ENCODE results near the gene SFMBT1.
"Not testable (repeated sequence)": the region's sequence is repeated elsewhere in the genome, so short reads cannot be mapped to it uniquely, and the experiment has no call there.

The SFMBT1 gene

DNA sequence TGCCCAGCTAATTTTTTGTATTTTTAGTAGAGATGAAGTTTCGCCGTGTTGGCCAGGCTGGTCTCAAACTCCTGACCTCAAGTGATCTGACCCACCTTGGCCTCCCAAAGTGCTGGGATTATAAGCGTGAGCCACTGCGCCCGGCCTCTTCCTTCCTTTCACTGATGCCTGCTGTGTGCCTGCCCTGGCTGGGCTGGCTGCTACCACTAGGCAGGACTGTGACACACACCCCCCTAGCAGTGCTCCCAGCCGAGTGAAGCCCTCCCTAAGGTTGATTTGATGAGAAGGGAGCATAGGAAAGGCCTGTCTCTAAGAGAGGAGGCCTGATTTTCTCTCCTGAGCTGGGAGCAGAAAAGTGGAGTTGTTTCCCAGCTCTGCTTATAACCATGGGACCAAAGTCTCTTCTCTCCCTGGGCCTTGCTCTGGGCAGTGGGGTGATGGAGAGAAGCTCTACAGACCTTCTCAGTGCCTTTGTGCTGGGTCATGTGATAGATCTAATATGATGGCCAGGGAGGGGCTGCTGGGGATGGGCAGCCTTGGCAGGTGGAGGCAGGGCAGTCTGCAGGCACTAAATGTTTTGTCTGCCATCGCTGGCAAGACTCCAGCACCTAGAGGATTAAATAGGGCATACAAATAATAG is 20.1 kb upstream of the SFMBT1 start:
- Mint-ChIP-seq H3K4me1 (ENCODE audit: low read depth) (peaks cover 2% of the 10 kb centered on the region), H3K36me3 (ENCODE audit: low read depth) (no peaks in the 10 kb centered on the region)

DNA sequence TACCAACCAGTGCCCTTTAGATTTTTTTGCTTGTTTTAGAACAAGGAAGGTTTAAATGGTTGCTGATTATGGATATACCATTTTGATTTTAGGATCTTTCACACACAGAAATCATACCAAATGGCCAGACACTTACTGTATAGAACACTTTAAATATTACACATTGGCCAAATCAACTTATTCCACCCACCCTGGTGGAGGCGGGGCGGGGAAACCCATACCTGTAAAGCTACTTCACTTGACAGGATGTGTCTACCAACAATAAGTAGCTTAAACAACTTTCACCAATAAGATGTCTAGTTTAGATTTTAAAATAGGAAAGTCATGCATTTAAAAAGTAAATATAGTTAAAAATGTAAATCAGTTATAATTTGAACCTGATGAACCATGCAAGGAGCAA is 17.0 kb upstream of the SFMBT1 start:
- Mint-ChIP-seq H3K4me1 (ENCODE audit: low read depth) (peaks cover 2% of the 10 kb centered on the region), H3K27ac (no peak overlapping the region), H3K36me3 (ENCODE audit: low read depth) (no peaks in the 10 kb centered on the region), H3K27me3 (ENCODE audit: low read depth) (peaks cover 50% of the 10 kb centered on the region), H3K4me3 (no peak overlapping the region), H3K9me3 (no peaks in the 10 kb centered on the region)

More for the DNA sequence above, 20.1 kb upstream of the SFMBT1 start:
- Mint-ChIP-seq H3K9me3 (no peaks in the 10 kb centered on the region), H3K4me3 (no peak overlapping the region), H3K27me3 (ENCODE audit: low read depth) (peaks cover 38% of the 10 kb centered on the region), H3K27ac (no peak overlapping the region)

DNA sequence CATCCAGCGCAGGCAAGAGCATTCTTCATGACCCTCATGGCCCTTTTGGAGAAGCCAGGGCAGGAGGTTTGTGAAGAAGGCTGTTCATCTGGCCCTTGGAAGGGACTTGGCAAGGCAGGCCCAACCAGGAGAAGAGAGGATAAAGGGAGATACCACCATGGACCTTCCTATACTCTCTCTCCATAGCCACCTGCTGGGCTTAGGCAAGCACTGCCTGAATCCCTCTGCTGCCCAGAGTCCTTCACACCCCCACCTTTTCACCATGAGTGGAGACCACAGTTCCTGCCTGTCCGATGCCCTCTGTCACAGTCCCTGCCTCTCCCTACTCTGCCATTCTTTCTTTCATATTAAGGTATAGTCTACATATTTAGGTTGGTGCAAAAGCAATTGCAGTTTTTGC is 10.6 kb upstream of the SFMBT1 start:
- no peak overlapping the region for H3K4me3 Mint-ChIP-seq
- no peak overlapping the region for H3K27ac Mint-ChIP-seq
- no peaks in the 10 kb centered on the region for H3K9me3 Mint-ChIP-seq
- no peaks in the 10 kb centered on the region for H3K36me3 Mint-ChIP-seq (ENCODE audit: low read depth)
- H3K27me3 Mint-ChIP-seq (ENCODE audit: low read depth): peaks cover 17% of the 10 kb centered on the region
- H3K4me1 Mint-ChIP-seq (ENCODE audit: low read depth): no peaks in the 10 kb centered on the region

DNA sequence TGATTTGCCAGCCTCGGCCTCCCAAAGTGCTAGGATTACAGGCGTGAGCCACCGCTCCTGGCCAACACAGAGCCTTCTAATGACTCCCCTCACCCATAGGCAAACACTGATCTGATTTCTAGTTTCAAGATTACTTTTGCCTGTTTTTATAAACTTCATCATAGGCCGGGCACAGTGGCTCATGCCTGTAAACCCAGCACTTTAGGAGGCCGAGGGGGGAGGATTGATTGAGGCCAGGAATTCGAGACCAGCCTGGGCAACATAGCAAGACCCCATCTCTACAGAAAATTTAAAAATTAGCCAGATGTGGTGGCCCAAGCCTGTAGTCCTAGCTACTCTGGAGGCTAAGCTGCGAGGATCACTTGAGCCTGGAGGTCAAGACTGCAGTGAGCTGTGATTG is 8.4 kb upstream of the SFMBT1 start:
- H3K27me3 Mint-ChIP-seq (ENCODE audit: low read depth); H3K4me1 Mint-ChIP-seq (ENCODE audit: low read depth); H3K36me3 Mint-ChIP-seq (ENCODE audit: low read depth); H3K9me3 Mint-ChIP-seq; H3K27ac Mint-ChIP-seq; H3K4me3 Mint-ChIP-seq: not testable (repeated sequence)

DNA sequence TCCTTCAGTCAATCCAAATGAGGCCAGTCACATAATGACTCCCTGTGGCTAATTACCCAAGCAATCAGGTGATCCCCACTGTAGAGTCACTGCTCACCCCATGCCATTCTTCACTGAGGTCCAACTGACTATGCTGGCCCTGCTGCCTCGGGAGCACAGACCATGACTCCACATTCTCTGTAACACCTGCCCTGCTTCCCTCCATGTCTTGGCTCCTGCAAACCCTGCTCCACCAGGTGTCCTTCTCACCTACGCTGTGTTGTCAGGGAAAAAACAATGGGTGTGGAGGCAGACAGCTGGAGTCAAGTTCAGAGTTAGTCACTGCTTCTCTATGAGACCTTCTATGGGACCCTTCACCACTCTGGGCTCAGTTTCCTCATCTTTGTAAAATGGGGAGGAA is 6.1 kb upstream of the SFMBT1 start:
- H3K27ac Mint-ChIP-seq: no peak overlapping the region
- H3K27me3 Mint-ChIP-seq (ENCODE audit: low read depth): peaks cover 15% of the 10 kb centered on the region
- H3K9me3 Mint-ChIP-seq: no peaks in the 10 kb centered on the region
- peaks cover 11% of the 10 kb centered on the region for H3K4me1 Mint-ChIP-seq (ENCODE audit: low read depth)
- no peaks in the 10 kb centered on the region for H3K36me3 Mint-ChIP-seq (ENCODE audit: low read depth)
- no peak overlapping the region for H3K4me3 Mint-ChIP-seq

DNA sequence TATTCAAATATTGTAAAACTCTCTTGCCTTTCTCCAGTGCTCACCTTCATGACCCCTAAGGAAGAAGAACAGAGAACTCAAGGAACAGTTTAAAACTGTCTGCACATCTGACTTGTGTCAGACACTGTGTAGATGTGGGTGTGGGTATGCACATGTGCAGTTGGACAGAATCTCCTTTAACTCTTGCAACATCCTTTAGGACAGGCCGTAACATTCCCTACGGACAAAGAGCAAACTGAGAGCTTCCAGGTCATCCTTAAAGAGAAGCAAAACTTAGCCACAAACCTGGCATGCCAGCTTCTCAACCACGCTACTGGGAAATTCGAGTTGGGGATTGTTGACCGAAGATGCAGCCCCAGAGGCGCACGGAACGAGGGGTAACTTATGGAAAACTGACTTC is 4.1 kb upstream of the SFMBT1 start:
- H3K27ac Mint-ChIP-seq: no peak overlapping the region

DNA sequence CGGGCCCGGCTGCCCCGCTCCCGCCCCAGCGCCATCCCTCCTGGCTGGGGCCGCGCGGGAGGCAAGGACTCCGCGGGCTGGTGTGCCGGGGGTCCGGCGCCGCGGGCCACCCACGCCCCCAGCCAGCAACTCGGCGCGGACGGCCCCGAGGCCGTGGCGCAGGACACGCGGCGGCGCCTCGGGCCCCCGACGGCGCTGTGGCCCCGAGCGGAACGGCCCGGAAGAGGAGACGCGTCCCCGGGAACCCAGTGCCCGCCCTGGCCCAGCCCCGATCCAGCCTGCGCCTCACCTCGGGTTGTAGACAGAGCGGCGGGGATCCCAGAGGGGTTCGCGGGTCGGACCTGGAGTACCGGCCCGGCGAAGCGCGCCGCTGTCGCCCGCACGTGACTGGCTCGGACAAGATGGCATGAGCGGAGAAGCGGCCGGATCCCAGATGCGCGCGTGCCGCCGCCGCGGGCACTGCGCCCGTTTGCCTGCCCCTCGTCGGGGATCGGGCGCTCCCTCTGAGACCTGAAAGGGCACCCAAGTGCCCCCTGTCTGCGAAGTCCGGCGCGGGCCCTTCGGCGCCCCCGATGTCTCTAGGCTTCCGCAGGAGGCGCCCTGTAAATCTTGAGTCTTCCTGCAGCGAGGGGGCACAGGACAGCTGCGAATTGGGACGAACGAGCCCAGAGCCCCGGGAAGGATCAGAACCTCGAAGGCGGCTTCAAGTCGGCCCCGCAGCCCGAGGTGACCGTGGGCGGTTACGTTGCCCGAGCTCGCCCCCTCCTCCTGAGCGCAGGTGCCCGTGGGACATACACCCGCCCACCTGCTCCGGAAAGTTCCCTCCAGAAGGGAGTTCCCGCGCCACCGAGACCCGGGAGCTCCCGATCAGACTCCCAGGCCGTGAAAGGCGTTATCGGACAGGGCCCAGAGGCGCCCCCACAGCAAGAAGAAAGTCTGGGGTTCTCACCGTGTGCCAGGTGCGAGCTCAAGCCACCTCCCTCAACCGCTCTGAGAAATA is 598 bp upstream of the SFMBT1 start:
- Mint-ChIP-seq H3K27ac (peak overlapping the region; percentile 84), H3K36me3 (ENCODE audit: low read depth) (no peaks in the 10 kb centered on the region), H3K27me3 (ENCODE audit: low read depth) (peaks cover 18% of the 10 kb centered on the region), H3K4me1 (ENCODE audit: low read depth) (peaks cover 37% of the 10 kb centered on the region), H3K4me3 (peak overlapping the region; percentile 79), H3K9me3 (no peaks in the 10 kb centered on the region)

More for the DNA sequence above, 4.1 kb upstream of the SFMBT1 start:
- Mint-ChIP-seq H3K36me3 (ENCODE audit: low read depth) (no peaks in the 10 kb centered on the region), H3K9me3 (no peaks in the 10 kb centered on the region), H3K27me3 (ENCODE audit: low read depth) (peaks cover 18% of the 10 kb centered on the region), H3K4me3 (no peak overlapping the region), H3K4me1 (ENCODE audit: low read depth) (peaks cover 13% of the 10 kb centered on the region)

DNA sequence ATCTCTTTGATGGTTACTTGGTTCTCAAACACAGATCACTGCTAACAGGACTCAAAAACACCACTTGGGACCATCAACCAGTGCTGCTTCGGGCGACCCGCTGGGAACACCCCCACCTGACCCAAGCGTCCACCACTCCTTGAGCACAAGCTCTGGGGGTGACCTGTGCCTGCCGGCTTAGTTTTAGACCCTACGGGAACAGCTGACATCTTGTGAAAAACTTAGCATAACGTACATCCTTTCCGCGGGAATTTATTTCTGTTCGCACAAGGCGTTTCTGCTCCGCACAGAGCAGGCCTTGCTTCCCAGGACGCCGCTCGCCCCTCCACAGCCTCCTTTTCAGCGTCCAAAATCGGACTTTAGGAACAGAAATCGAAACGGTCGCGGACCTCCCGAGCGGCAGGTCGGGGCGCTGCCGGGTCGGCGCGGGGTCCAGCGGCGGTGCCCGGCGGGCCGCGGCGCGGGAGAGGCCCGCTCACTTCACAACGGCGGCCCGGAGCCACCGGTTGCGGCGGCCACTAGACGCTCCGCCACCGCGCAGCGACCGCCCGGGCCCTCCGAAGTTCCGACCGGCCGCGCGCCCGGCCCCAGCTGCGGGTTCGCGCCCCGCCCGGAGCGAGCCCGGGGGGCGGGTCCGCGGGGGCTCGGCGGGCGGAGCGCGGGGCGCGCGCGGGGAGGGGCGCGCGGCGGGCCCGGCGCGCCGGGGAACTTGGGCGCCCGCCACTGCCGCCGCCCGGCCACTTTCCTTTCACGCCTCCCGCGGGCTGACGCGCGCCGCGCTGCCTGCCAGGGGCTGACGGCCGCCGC is 959 bp downstream of the SFMBT1 start:
- no peaks in the 10 kb centered on the region for H3K9me3 Mint-ChIP-seq
- peaks cover 40% of the 10 kb centered on the region for H3K4me1 Mint-ChIP-seq (ENCODE audit: low read depth)
- peak overlapping the region; percentile 87 for H3K4me3 Mint-ChIP-seq
- no peaks in the 10 kb centered on the region for H3K36me3 Mint-ChIP-seq (ENCODE audit: low read depth)
- H3K27me3 Mint-ChIP-seq (ENCODE audit: low read depth): peaks cover 18% of the 10 kb centered on the region
- peak overlapping the region; percentile 89 for H3K27ac Mint-ChIP-seq

DNA sequence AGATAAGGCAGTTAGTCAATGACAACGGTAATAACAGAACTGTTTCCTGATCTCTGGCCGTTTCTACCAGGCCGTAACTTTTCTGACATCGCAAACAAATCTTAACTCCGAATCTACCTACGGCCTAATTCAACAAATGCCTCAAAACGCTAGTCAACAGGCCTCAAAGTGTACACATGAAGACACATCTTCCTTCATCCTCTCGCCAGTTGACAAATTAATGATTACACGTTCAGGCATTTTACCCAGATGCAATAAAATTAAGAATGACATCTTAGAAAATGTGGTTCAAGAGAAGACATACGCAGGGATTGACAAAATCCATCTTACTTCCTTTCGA is 1.5 kb downstream of the SFMBT1 start:
- no peaks in the 10 kb centered on the region for H3K9me3 Mint-ChIP-seq

DNA sequence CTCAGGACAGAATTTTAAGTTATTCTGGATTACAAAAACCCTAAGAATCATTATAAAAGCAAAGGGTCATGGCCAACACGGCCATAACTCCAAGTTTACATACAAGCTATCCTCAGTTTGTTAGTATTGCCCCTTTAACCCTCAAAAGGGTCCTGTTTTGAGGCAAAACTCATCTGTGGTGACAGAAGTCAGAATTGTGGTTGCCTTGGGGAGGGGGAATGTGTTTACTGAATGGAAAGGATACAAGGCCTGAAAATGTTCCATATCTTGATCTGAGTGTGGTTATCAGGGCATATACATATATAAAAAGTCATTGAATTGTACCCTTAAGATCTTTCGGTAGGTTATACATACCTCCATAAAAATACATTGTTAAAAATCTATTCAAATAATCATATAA is 2.1 kb downstream of the SFMBT1 start:
- peak overlapping the region; percentile 87 for H3K4me3 Mint-ChIP-seq
- no peaks in the 10 kb centered on the region for H3K9me3 Mint-ChIP-seq
- peaks cover 15% of the 10 kb centered on the region for H3K27me3 Mint-ChIP-seq (ENCODE audit: low read depth)
- peaks cover 46% of the 10 kb centered on the region for H3K4me1 Mint-ChIP-seq (ENCODE audit: low read depth)
- peak overlapping the region; percentile 89 for H3K27ac Mint-ChIP-seq
- H3K36me3 Mint-ChIP-seq (ENCODE audit: low read depth): no peaks in the 10 kb centered on the region

More for the DNA sequence above, 1.5 kb downstream of the SFMBT1 start:
- peaks cover 18% of the 10 kb centered on the region for H3K27me3 Mint-ChIP-seq (ENCODE audit: low read depth)
- H3K36me3 Mint-ChIP-seq (ENCODE audit: low read depth): no peaks in the 10 kb centered on the region
- peaks cover 40% of the 10 kb centered on the region for H3K4me1 Mint-ChIP-seq (ENCODE audit: low read depth)
- H3K4me3 Mint-ChIP-seq: peak overlapping the region; percentile 87
- peak overlapping the region; percentile 89 for H3K27ac Mint-ChIP-seq

DNA sequence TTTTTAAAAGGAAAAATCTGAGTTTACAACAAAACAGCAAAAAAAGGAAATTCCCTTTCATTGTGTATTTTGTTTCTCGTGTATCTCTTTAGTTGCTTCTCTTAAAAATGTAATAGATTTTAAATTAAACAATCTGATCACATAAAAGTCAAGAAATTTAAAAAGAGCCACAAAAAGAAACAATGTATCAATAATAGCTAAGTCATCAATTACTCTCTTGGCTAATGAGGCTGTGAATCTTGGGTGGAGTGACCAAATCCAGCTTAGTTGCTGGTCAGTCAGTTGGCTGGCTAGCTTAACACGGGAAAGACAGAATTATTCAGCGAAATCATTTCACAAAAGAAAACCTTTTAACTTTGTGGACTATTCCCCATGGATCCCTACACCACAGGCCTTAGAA is 3.2 kb downstream of the SFMBT1 start:
- Mint-ChIP-seq H3K9me3 (no peaks in the 10 kb centered on the region), H3K36me3 (ENCODE audit: low read depth) (no peaks in the 10 kb centered on the region), H3K4me3 (peak overlapping the region; percentile 16), H3K27me3 (ENCODE audit: low read depth) (peaks cover 11% of the 10 kb centered on the region), H3K27ac (no peak overlapping the region), H3K4me1 (ENCODE audit: low read depth) (peaks cover 51% of the 10 kb centered on the region)

DNA sequence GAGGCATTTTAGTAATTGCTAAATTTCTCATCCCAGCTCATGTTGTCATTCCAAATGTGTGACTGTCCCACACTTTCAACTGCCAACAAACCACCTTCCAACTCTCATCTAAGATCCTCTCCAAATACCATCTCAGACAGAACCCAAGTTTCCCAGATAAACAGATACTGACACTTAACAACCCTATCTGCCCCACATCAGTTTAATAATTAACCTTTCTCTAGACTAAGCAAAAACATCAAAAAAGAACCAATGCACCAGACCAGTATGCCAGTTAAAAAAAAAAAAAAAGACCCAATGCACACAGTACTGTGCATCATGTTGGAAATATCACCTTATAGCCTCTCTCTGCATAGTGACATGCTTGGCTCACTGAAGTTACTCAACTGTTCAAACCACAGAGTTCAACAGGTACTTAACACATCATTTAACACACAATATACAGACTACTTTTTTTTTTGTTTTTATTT is 5.5 kb downstream of the SFMBT1 start:
- Mint-ChIP-seq H3K4me3 (no peak overlapping the region), H3K4me1 (ENCODE audit: low read depth) (peaks cover 54% of the 10 kb centered on the region), H3K9me3 (no peaks in the 10 kb centered on the region), H3K27ac (no peak overlapping the region), H3K36me3 (ENCODE audit: low read depth) (no peaks in the 10 kb centered on the region), H3K27me3 (ENCODE audit: low read depth) (no peaks in the 10 kb centered on the region)

DNA sequence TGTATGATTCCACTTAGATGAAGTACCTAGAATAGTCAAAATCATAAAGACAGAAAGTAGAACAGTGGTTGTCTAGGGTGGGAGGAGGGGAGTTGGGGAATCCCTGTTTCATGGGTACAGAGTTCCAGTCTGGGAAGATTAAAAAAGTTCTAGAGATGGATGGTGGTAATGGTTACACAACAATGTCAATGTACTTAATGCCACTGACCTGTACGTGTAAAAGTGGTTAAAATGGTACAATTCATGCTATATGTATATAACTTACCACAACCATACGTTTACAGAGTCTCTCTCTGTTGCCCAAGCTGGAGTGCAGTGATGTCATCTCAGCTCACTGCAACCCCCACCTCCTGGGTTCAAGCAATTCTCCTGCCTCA is 6.5 kb downstream of the SFMBT1 start:
- Mint-ChIP-seq H3K36me3 (ENCODE audit: low read depth) (no peaks in the 10 kb centered on the region), H3K4me1 (ENCODE audit: low read depth) (peaks cover 52% of the 10 kb centered on the region), H3K27ac (no peak overlapping the region), H3K4me3 (no peak overlapping the region), H3K27me3 (ENCODE audit: low read depth) (no peaks in the 10 kb centered on the region), H3K9me3 (no peaks in the 10 kb centered on the region)

DNA sequence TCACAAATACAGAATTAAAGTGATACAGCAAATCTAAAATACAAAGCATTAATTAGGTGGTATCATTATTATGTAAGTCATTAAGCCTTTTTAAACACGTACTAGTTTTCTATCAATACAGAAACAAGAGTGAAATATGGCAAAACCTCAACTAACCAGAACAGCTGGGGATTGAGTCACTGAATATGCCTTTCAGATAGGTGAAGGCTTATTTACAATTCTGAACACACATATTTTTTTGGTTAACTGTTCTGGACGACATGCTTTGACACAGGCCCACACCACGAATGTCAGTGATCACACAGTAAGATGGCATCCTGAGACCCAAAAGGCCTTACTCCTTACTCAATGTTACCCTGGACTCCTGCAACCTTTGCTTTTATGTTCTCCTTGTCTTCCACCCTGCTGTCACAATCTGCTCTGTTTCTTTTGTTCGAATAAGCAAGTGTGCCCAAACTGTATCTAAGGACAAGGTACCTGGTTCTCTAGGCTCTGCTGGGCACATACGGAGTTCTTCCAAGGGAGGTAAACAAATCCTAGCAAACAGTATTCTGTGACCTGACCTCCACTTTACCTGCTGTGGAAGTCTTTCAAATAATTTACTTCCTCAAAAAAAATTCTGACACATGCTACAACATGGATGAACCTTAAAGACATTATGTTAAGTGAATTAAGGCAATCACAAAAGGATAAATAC is 7.0 kb downstream of the SFMBT1 start:
- Mint-ChIP-seq H3K4me3 (no peak overlapping the region), H3K27me3 (ENCODE audit: low read depth) (no peaks in the 10 kb centered on the region), H3K9me3 (no peaks in the 10 kb centered on the region), H3K27ac (no peak overlapping the region), H3K4me1 (ENCODE audit: low read depth) (peaks cover 47% of the 10 kb centered on the region), H3K36me3 (ENCODE audit: low read depth) (no peaks in the 10 kb centered on the region)
